Gastrocnemius medialis (tissue), 4 donors: ENCODE measurements around the gene SPACA7.

Experiments used
- POLR2A ChIP-seq, 2 donors: fragments of 450-650 bp; IDR thresholded peaks; one replicate each; pipeline ENCODE4 v1.6.1; 2017; ENCODE audit warnings: antibody characterized with exemption in 2 of 2, mild to moderate bottlenecking in 2 of 2, moderate library complexity in 2 of 2
- TF ChIP-seq, protein P1 (sequence below), 5 experiments: fragments of 450-650 bp in 3 of 5; fragments of 200-600 bp in 2 of 5; sonication (generic) in 2 of 5; IDR thresholded peaks in 4 of 5; conservative IDR thresholded peaks in 1 of 5; 1 replicate in 4 of 5; 2 replicates in 1 of 5; pipeline ENCODE4 v1.5.1; 2016 to 2019; ENCODE audit warnings: antibody characterized with exemption in 5 of 5, mild to moderate bottlenecking in 3 of 5, moderate library complexity in 3 of 5

- TF ChIP-seq, protein P1, sequence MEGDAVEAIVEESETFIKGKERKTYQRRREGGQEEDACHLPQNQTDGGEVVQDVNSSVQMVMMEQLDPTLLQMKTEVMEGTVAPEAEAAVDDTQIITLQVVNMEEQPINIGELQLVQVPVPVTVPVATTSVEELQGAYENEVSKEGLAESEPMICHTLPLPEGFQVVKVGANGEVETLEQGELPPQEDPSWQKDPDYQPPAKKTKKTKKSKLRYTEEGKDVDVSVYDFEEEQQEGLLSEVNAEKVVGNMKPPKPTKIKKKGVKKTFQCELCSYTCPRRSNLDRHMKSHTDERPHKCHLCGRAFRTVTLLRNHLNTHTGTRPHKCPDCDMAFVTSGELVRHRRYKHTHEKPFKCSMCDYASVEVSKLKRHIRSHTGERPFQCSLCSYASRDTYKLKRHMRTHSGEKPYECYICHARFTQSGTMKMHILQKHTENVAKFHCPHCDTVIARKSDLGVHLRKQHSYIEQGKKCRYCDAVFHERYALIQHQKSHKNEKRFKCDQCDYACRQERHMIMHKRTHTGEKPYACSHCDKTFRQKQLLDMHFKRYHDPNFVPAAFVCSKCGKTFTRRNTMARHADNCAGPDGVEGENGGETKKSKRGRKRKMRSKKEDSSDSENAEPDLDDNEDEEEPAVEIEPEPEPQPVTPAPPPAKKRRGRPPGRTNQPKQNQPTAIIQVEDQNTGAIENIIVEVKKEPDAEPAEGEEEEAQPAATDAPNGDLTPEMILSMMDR (IDR thresholded peaks at IDR 0.05 in 4 of 5, conservative IDR thresholded peaks at IDR 0.05 in 1 of 5) = no peak
- no peak for TF ChIP-seq POLR2A (IDR thresholded peaks at IDR 0.05)
These were observed 44.5 kb upstream of the SPACA7 start for GRCh38 chr13:112331675-112332074.
